K562 (cell line): Measurements from ENCODE around the gene AIFM3. TPM values are rescaled to one million over a fixed set of nuclear protein-coding genes. Genes with fewer than 3 reads are reported as not detected.
A peak's percentile ranks its signal among the peaks of the same experiment; 100 is the strongest.

Experiments used
- BCLAF1 ChIP-seq, 2 experiments: fragments of 450-650 bp in 1 of 2; IDR thresholded peaks; 2 replicates each; pipeline ENCODE4 v1.6.1; 2011 to 2017; ENCODE audit warnings: low read depth in 2 of 2, antibody characterized with exemption in 1 of 2, borderline replicate concordance in 1 of 2, low read length in 1 of 2, mild to moderate bottlenecking in 1 of 2, mixed read lengths in 1 of 2; ENCODE audit not compliant: control insufficient read depth in 1 of 2
- BDP1 ChIP-seq: IDR thresholded peaks from 3 replicates; pipeline ENCODE4 v1.6.1; 2011; ENCODE audit not compliant: insufficient read length, insufficient read depth
- CBX2 ChIP-seq: fragments of 200-600 bp; sonication (generic); IDR thresholded peaks from one replicate; pipeline ENCODE4 v1.6.1; 2012; ENCODE audit warnings: mild to moderate bottlenecking, low read length, inconsistent platforms; ENCODE audit not compliant: insufficient read depth, poor library complexity, severe bottlenecking
- FOSL1 ChIP-seq: fragments of 200-800 bp; sonication (Bioruptor generic); conservative IDR thresholded peaks from 2 replicates; pipeline ENCODE4 v1.6.1; 2016; ENCODE audit warnings: missing genetic modification characterization, missing compliant biosample characterization
- MECOM ChIP-seq: fragments of 250-450 bp; sonication (Bioruptor Pico); IDR thresholded peaks from 2 replicates; pipeline ENCODE4 v1.8.0; 2022; ENCODE audit warnings: inconsistent platforms
- MTA3 ChIP-seq: fragments of 450-650 bp; formaldehyde crosslinking; IDR thresholded peaks from 2 replicates; pipeline ENCODE4 v1.6.1; 2017; ENCODE audit warnings: mild to moderate bottlenecking, borderline replicate concordance
- POLR2G ChIP-seq: fragments of 200-400 bp; formaldehyde crosslinking; IDR thresholded peaks from 2 replicates; pipeline ENCODE4 v1.6.1; 2017; ENCODE audit warnings: low read depth, mild to moderate bottlenecking, antibody characterized with exemption, low read length, moderate library complexity
- PTTG1 ChIP-seq: fragments of 450-650 bp; IDR thresholded peaks from 2 replicates; pipeline ENCODE4 v1.6.1; 2016; ENCODE audit warnings: low read depth, mild to moderate bottlenecking, missing genetic modification characterization, missing compliant biosample characterization
- TAF15 ChIP-seq: fragments of 200-400 bp; formaldehyde crosslinking; IDR thresholded peaks from 2 replicates; pipeline ENCODE4 v1.6.1; 2017; ENCODE audit warnings: mild to moderate bottlenecking, low read depth, low read length, moderate library complexity
- ZNF347 ChIP-seq: fragments of 450-650 bp; formaldehyde crosslinking; IDR thresholded peaks from 2 replicates; pipeline ENCODE4 v1.4.0; 2020; ENCODE audit warnings: low read depth, mild to moderate bottlenecking, moderate library complexity
- ZNF699 ChIP-seq: fragments of 250-450 bp; sonication (Bioruptor Pico); IDR thresholded peaks from 2 replicates; pipeline ENCODE4 v1.8.0; 2021; ENCODE audit warnings: mild to moderate bottlenecking, moderate library complexity; ENCODE audit not compliant: insufficient replicate concordance
- polyA plus RNA-seq, 8 experiments: library from polyadenylated mRNA; depleted of rRNA in 4 of 8; stranded (reverse) in 5 of 8; unstranded in 3 of 8; fragments of >200 nt; fragmentation: Nextera tagmentation in 2 of 8; fragmentation: Illumina TruSeq in 1 of 8; extraction: Ambion mirVana in 2 of 8; extraction: Trizol in 1 of 8; gene quantifications; 2 replicates each; pipeline versions ENCODE4 v1.2.1 to v1.2.3, GENCODE V29; 2011 to 2014; ENCODE audit warnings: inconsistent platforms in 1 of 8, missing spikeins in 1 of 8
- total RNA-seq, 7 experiments: library from RNA; depleted of rRNA in 6 of 7; stranded (reverse); fragments of >200 nt in 6 of 7; fragmentation: Illumina TruSeq in 2 of 7; extraction: Trizol in 2 of 7; gene quantifications; 2 replicates each; pipeline versions ENCODE4 v1.2.1 to v1.2.3, GENCODE V29; 2011 to 2021; ENCODE audit warnings: low replicate concordance in 1 of 7
- TF ChIP-seq, protein P1 (sequence below): fragments of 450-650 bp; IDR thresholded peaks from 2 replicates; pipeline ENCODE4 v1.6.1; 2017; ENCODE audit warnings: mild to moderate bottlenecking, moderate library complexity
- TF ChIP-seq, protein P2 (sequence below): fragments of 250-450 bp; sonication (Bioruptor Pico); IDR thresholded peaks from 2 replicates; pipeline ENCODE4 v1.9.0; 2021; ENCODE audit warnings: mild to moderate bottlenecking, inconsistent platforms
- TF ChIP-seq, protein P3 (sequence below): fragments of 250-450 bp; sonication (Bioruptor Pico); IDR thresholded peaks from 2 replicates; pipeline ENCODE4 v1.8.0; 2021; ENCODE audit warnings: moderate library complexity, mild to moderate bottlenecking, inconsistent platforms
- TF ChIP-seq, protein P4 (sequence below), 2 experiments: fragments of 450-650 bp in 1 of 2; sonication (generic) in 1 of 2; formaldehyde crosslinking in 1 of 2; IDR thresholded peaks in 1 of 2; conservative IDR thresholded peaks in 1 of 2; 2 replicates each; pipeline versions ENCODE4 v1.6.1 to v1.8.1; 2016 to 2023; ENCODE audit warnings: mild to moderate bottlenecking in 2 of 2, moderate library complexity in 2 of 2, inconsistent platforms in 1 of 2, missing genetic modification reagents in 1 of 2

AIFM3 gene
- total and polyA plus RNA-seq, 9 of the 15 experiments (the other 6 are each of a cell fraction or from before 2014, with no cell fraction given), result 0.03 to 0.20 (median 0.07) TPM; not detected in 1

DNA sequence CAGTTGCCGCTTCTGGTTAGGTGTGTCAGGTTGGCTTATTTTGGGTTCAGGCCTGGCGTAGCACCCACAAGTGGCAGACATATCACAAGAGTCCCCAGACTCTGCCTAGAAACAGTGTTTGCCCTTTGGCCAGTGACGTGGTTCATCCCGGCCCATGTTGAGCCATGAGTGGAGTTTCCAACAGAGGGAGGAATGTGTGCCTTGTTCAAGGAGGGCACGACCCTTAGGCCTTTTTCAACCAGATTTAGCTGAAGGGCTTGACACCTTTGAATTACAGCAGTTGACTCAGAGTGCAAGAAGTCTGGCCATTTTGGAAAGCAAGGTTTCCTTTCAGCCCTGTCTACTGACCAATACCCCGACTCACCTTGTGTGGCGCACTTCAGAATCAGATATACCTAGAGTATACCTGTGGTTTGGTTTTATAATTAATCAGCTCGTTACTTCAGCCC, 15.1 kb upstream of the AIFM3 start (continued):
- TF ChIP-seq, protein P1, sequence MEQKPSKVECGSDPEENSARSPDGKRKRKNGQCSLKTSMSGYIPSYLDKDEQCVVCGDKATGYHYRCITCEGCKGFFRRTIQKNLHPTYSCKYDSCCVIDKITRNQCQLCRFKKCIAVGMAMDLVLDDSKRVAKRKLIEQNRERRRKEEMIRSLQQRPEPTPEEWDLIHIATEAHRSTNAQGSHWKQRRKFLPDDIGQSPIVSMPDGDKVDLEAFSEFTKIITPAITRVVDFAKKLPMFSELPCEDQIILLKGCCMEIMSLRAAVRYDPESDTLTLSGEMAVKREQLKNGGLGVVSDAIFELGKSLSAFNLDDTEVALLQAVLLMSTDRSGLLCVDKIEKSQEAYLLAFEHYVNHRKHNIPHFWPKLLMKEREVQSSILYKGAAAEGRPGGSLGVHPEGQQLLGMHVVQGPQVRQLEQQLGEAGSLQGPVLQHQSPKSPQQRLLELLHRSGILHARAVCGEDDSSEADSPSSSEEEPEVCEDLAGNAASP, result no peak
- TF ChIP-seq TAF15, result no peak
- TF ChIP-seq POLR2G, result 0 out of 2 replicates have a peak, but pooled peaks have one; percentile 47
- TF ChIP-seq BCLAF1 (IDR thresholded peaks at IDR 0.05; ENCODE audit: borderline replicate concordance in 1 of 2, control insufficient read depth in 1 of 2, low read depth in 2 of 2, low read length in 1 of 2), result no peak
- TF ChIP-seq PTTG1 (tag), result no peak
- TF ChIP-seq MECOM (CRISPR knock-in tag), result no peak
- TF ChIP-seq, protein P2, sequence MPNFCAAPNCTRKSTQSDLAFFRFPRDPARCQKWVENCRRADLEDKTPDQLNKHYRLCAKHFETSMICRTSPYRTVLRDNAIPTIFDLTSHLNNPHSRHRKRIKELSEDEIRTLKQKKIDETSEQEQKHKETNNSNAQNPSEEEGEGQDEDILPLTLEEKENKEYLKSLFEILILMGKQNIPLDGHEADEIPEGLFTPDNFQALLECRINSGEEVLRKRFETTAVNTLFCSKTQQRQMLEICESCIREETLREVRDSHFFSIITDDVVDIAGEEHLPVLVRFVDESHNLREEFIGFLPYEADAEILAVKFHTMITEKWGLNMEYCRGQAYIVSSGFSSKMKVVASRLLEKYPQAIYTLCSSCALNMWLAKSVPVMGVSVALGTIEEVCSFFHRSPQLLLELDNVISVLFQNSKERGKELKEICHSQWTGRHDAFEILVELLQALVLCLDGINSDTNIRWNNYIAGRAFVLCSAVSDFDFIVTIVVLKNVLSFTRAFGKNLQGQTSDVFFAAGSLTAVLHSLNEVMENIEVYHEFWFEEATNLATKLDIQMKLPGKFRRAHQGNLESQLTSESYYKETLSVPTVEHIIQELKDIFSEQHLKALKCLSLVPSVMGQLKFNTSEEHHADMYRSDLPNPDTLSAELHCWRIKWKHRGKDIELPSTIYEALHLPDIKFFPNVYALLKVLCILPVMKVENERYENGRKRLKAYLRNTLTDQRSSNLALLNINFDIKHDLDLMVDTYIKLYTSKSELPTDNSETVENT, result no peak
- TF ChIP-seq CBX2, result no peak
- TF ChIP-seq, protein P3, sequence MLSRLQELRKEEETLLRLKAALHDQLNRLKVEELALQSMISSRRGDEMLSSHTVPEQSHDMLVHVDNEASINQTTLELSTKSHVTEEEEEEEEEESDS (CRISPR knock-in tag), result no peak
- no peak for TF ChIP-seq BDP1
- TF ChIP-seq ZNF347 (CRISPR knock-in tag), result no peak
- no peak for TF ChIP-seq MTA3
- TF ChIP-seq ZNF699, result no peak
- no peak for TF ChIP-seq FOSL1 (tag)
- TF ChIP-seq, protein P4, sequence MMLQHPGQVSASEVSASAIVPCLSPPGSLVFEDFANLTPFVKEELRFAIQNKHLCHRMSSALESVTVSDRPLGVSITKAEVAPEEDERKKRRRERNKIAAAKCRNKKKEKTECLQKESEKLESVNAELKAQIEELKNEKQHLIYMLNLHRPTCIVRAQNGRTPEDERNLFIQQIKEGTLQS (IDR thresholded peaks at IDR 0.05), result no peak
- TF ChIP-seq, protein P4 (CRISPR knock-in tag; conservative IDR thresholded peaks at IDR 0.05), result no peak
